SW480 (cell line): ENCODE measurements around the gene SUFU.

Source experiments
- DNase-seq: peaks from one replicate; pipeline ENCODE4 v3.0.0-alpha.2; 2016; ENCODE audit warnings: low spot score

SUFU gene

DNA sequence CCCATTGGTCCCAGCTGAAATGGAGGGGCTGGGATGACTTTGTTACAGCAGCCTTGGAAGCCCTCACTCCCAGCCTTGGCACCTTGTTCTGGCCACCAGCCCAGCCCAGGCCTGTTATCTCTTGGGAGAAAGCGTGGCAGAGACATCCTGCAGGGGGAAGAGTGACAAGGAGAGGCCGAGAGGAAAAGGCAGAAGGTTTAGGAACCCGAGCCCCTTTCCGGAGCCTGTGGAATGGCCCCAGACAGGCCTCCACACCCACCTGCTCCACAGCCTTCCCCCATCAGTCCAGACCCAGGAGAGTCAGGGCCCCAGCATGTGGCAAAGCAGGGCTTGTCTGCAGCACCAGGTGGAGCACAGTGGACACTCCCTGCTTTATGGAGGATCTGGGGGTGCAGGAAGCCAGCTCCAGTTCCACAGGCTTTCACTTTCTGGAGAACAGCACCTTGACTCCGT is 116.4 kb downstream of the SUFU start:
- no peak for DNase-seq

DNA sequence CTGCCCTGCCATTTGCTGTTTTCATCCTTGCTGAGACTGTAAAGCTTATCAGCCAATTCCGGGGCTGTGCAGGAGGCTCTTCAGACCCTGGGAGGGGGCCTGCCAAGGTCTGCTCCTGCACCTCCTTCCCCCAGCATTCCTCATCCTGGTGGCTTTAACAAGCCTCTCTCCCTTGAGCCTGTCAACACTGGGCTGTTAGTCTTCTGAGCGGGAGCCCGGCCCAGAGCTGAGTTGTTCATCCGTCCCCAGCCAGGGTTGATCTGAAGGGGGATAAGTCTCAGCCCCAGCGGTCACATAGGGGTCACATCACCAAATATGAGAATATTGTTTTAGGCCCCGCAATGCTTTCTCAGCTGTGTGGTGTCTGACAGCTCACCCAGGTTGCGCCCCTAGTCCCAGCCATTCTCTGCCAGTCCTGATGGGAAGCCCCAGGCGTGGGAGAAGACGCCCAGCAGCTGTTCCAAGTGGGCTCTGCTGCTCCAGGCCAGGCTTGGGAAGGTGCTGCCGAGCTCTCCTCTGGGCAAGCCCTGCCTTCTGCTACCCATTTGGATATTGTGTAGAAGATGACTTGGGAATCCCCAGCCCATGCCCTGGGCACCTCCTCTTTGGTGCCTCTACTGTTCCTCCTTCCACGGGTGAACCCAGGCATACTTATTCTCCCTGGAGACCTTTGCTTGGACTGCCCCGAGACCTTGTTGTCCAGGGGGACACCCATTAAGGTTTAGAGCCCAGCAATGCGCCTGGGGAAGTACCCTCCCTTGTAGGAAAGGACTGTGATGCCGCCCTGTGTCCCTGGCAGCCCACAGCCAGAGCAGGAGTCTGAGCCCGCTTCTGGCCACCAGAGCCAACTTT is 117.0 kb downstream of the SUFU start:
- DNase-seq = no peak

DNA sequence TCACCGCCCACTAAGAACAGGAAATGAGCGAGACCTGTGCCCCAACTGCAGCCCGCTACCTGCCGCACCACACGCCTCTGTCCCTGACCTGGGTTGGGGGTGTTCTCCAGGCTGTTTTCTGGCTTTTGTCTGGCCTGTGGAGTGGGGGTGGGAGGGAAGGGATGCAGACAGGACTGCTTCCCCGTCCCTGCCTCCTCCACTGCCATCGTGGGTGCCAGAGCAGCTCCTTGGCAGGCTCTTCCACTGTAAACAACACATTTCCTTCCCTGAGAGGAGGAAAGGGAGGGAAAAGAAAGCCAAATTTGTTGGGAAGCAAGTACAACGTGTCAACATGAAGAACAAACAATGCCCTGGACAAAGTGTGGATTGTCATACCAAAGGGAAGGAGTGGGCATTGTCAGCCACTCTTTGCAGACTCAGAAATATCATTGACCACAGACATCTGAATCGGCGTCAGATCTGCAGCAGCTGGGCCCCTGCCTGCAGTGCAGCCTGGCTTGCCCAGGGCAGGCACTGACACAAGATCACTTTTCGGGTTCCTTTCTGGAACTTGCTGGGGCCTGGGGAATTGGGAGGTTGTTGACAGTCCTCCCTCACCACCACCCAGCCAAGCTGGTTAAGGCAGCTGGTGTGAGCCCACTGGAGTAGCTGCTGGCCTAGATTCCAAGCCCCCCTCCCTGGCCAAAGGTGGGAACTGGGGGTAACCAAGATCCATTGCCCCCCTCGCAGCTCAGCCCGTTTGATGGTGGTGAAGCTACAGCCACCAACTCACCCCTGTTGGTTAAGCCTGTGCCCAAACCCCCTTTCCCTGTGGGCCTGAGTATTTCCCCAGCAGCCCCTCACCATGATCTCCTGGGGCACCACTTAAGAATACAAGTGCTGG is 117.9 kb downstream of the SUFU start:
- DNase-seq = no peak

DNA sequence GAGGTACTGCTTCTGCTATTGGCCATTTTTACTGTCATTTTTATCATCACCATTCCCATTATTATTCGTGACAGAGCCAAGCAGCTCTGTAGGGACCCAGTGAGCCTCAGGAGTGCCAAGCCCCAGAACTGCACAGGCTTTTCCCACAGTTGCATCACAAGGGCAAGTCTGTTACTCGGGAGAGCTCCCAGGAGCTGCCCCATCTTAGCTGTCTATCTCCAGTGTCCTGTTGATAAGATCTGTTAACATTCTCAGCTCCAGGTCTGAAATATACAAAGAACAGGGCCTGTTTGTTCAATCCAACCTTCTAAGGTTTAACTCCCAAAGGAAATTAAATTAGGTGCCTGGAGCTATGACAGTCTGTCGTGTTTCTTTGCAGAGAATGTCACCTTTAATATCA is 120.3 kb downstream of the SUFU start:
- DNase-seq = no peak

DNA sequence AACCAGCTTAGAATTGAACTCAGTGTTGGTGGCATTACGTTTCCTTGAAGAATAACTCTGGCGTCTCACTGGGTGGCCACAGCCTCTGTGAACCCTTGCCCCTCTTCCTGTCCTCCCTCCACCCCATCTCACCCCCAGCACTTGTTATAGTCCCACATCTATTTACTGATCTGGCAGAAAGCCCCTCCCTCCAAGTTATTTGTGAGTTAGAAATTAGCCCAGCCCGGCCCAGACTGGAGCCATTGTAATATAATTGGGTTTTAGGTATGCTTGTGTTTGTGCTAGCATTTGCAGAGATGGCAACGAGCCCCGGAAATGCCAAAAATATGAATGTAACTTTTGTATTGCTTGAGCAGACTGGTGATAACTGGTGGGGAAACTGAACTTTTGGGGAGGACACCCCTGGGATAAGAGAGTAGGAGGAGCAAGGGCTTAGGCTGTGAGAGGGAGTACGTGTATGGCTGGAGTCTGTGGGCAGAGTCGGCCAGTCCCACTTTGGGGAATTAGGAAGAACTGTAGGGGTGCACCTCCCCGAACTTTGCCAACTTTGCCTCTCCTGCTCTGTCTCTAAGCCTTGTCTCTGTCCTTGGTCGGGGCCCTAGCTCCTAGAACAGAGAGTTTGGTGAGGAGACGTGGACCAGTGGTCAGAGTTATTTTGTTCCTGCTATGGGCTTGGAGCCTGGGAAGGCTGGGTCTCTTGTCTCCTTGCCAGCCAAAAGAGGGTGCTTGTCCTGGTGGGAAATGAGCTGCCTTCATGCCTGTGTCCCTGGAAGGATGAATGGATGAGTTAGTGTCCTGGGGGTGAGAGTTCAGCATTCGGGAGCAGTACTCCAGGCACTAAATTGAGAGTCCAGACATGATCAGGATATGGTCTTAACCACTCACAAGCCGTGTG is 121.2 kb downstream of the SUFU start:
- no peak for DNase-seq

DNA sequence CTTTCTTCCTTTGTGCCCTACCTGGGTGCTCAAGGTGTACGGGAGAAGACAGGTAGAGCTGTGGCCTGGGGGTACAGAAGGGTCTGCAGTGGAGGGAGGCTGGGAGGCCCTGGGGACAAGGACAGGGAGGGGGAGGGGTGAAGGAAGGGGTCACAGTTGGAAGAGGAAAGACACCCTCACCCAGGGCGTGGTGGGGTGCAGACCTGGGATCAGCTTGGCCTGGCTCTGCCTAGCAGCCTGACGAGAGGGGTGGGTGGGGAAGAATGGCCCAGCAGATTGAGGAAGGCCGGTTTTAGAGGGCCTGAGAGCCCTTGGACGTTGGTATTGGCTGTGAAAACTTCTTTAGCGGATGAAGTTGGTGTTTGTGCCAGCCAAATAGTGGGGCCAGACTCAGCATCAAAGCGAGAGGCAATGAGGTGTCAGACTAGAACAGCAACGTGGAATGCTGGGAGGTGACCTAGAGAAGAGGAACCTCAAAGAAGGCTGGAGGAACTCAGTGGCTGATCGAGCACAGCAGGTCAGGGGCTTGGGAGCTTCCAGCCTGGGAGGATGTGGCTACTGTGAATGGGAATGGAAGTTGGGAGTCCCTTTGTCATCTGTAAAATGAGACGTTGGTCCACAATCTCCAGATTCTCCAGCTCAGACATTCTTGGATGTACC is 122.4 kb downstream of the SUFU start:
- DNase-seq = no peak

DNA sequence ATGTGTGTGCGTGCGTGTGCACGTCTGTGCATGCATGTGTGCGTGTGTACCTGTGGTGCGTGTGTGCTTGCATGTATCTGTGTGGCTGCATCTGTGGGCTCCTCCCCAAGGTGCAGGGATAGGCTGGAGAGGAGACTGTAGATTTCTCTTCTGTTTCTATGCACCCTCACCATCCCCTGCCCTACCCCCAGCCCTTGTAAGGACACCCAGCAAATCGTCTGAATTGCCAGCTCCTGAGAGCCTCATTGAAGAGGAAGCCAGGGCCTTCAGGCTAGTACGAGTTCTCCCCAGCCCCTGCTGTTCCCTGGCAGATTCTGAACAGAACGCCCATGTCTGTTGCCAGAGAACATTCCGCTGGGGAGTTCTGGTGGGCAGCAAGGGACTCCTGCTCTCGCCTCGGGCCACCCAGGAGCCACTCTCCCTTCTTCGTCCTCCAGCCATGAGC is 123.5 kb downstream of the SUFU start:
- no peak for DNase-seq

DNA sequence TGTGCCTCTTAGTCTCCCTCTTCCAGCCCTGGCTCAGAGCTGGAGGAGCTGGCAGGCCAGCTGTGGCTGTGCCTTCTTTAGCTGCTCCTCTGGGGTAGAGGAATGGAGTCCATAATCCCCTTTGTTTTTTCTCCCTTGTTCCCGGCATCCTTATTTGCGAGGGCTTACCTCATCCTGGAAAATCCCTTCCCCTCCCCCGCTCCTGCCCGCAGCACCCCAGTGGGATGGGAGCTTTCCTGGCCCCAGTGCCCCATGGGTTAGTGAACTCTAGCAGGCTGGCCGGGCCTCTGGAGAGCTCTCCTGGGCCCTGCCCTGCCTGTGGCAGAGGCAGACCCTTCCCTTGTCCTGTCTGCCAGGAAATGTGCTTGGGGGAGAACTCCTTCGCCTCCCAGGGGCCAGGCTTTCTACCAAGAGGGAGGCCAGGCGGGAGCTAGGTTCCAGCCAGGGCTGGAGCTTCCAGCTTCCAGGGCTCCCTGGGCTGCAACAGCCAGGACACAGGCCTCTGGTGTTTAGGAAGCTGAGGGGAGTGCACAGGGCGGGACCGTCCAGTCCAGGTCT is 124.0 kb downstream of the SUFU start:
- DNase-seq = peak; percentile 7

DNA sequence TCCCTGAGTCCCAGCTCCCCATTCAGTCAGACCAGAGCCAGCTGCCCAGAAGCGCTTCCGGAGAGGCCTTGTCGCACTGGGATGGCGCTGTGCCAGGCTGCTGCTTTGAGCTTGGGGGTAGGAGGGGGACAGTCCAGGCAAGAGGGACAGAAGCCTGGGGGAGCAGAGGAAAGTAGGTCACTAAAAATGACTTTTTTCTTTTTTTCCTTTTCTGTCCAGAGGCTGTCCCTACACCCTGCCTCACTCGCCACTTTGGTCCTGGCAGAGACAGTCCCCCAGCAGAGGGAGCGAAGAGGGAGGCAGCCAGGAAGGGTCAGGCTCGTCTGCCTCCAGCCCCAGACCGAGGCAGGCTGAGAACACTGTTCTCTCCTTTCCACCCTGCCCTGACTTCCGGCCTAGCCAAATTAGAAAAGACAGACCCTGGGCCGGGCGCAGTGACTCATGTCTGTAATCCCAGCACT is 124.7 kb downstream of the SUFU start:
- DNase-seq = no peak

DNA sequence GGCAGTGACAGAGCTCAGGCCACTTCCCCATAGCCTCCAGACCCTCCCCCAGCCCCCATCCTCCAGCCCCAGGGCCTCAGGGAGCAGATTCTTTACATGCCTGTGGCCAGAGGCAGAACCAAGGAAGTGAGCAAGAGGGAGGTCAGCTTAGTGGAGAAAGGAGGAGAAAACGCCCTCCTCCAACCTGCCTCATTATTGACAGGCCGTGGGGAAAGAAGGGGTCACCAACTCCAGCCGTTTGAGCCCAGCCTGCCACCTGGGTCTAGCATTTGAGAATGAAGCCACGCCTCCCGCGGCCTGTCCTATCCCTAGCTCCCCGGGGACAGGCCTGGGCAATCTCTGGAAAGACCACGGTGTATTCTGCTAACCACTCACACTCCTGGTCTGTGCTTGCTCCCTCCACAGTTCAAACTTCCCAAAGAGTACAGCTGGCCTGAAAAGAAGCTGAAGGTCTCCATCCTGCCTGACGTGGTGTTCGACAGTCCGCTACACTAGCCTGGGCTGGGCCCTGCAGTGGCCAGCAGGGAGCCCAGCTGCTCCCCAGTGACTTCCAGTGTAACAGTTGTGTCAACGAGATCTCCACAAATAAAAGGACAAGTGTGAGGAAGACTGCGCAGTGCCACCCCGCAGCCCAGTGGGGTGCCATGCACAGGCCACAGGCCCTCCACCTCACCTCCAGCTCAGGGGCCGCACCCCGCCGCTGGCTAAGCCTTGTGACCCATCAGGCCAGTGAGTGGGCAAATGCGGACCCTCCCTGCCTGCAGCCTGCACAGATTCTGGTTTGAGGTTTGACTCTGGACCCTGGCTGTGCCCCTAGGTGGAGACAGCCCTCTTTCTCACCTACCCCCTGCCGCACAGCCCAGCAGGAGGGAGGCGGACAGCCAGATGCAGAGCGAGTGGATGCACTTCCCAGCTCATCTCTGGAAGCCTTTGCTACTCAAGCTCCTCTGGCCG is 126.2 kb downstream of the SUFU start:
- peak; percentile 46 for DNase-seq

DNA sequence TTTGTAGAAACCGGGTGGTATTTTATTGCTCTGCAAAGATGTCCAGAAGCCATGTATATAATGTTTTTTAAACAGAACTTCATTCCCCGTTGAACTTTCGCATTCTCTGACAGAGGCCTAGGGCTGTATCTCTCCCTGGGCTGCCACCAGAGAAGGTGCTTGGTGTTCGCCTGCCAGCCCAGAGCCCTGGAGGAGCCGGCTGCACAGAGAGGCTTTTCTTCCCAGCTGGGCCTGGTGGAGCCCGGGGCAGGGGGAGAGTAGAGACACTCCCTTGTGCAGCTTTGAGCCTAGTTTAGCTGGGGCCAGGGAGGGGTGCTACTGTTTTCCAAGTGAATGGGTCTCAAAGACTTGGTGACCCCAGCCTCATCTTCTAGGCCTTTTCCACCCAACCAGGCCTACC is 126.9 kb downstream of the SUFU start:
- DNase-seq = no peak

DNA sequence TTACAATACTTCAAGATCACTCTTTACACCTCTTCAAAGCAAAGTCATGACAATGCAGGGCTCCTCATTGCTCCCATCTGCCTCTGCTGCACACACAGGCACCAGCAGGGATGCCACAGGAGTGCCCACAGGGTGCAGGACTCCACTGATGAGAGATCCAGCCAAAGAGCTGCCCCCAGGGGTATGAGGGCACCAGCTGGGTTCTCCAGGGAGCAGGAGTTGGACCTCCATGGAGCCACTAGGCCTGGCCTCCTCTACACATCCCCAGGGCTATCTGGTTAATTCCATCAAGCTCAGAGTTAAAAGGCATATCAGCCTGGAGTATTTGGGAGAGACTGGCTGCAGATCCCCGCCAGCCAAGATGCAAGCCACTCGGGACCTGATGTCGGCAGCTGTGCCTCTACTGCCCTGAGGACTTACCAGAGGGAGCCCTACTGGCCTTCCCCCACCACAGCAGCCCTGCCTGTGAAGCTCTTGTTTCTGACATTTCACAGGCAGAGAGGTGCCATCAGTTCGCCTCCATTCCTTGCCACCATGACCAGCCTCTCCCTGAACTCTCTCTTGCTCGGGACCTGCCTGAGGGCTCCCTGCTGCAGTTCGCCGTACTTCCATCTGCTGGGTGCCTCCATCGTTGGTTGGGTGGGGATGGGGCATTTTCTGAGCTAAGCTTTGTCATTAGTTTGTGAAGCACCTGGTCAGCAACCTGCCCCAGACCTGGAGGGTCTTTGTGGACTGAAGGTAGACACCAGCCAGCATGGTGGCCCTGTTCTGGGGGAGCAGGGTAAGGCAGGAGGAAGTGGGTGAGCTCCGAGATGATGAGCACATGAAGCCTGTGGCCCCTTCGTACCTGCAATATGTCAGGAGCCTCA is 128.0 kb downstream of the SUFU start:
- no peak for DNase-seq

DNA sequence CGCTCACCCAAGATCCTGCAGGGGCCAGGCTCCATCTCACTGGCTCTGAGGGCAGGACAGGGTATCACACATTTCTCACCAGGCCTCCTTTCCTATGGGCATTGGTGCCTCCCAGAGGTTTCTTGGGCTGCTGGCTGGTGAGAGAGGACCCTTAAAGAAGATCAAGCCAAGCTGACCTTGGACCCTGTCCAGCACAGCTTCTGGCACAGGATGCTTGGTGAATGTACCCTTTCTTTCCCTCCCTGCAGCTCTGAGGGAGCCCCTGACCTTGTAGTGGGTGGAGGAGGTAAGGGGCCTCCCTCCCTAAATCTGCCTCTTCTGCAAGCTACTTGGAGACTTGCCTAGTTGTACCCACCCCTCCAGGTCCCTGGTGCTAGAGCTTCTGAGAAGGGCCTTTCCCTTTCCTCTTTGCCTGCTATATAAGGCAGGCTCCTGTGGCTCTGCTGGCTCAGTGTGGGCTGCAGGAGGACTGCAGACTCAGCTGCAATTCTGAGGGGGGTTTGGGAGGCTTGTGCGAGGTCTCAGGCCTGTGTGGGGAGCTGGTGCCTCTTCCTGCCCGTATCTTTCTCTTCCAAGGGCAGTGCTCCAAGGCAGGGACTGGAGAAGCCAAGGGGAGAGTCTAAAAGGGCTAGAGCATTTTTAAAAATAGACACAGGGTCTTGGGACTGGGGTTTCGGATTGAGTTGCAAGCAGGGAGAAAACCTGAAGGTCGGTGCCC is 128.8 kb downstream of the SUFU start:
- DNase-seq = no peak

DNA sequence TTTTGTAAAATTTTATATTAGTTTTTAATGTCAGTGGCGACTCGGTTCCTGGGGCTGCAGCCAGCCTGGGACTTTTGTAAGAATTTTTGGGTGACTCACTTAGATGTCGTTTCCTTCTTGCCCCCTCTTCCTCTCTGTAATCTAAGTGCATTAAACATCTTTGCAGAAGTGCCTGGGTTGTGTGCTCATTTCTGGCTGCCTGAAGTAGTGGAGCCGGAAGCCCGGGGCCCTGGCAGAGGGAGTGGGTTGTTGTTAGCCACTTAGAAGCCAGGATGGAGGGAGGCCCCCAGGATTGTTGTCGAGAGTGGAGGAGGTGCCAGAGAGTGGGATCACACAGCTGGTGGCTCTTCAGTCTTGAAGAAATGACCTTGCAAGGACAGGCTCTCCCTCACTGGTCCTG is 129.5 kb downstream of the SUFU start:
- no peak for DNase-seq

DNA sequence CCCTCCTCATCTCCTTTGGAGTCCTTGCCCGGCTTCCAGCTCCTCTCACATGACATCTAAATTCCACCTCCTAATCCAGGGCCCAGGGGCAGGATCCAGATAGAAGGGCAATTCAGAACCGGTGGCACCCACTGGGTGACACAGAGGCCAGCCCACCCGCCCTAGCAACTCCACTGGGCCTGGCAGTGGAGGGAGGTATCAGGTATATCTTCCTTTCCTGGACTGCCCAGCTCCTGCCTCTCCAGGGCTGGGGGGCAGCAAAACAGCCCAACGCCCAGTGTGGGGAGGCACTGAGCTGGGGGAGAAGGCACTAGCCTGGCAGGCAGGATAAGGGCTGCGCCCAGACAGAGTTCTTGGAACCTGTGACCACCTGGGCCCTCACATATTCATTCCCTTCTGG is 130.1 kb downstream of the SUFU start:
- DNase-seq = no peak

DNA sequence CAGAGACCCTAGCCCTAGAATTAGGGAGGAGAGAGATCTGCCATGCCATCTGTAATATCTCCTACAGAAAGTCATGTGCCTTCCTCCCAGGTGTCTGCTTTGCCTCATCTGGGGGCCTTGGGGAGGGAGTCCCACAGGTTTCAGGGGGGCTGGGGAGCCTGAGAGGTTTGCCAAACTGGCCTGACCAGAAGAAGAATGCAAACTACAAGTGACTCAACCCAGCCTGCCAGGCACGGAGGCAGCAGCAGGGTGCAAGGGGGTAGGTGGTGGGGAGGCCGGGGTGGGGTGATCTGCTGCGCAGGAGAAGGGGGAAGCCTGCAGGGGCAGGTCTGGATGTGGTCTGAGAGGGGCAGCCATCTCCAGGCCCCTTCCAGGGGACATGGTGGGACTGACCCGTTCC is 130.9 kb downstream of the SUFU start:
- no peak for DNase-seq

DNA sequence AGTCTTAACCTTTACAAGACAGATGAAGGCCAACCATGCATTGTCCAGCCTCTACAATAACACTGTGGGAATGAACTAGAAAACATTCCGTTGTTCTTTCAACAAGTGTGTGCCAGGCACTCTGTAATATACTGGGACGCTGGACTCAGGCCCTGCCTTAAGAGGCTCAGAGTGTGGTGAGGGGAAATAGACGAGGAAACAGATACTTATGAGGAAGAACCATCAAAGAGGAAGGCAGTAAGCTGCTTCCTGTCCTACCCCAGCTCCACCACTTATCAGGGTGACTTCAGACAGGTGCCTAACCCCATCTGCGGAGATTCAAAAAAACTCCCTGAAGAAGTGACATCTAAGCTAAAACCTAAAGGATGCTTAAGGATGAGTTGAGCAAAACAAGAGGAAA is 131.6 kb downstream of the SUFU start:
- DNase-seq = no peak

DNA sequence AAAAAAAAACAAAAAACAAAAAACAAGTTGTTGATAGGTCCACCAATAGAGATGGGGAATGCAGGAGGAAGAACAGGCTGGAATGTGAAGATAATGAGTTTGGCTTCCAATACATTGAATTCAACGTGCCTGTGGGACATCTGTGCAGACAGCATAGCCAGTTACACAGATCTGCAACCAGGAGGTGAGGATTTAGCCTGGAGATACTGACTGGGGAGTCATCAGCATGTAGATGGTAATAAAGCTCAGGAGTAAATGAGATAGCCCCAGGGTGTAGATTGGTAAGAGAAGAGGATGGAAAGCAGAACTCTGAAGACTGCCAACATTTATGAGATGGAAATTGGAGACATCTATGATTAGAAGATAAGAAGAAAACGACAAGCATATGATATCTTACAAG is 135.8 kb downstream of the SUFU start:
- no peak for DNase-seq
